K562 (cell line): Measurements from ENCODE around the gene FHIT. TPM values are rescaled to one million over a fixed set of nuclear protein-coding genes. Genes with fewer than 3 reads are reported as not detected.

Experiments
- ATAC-seq: fragments of 200-7000 bp; cut with Tn5 transposase; 3 replicates; pipeline ENCODE4 v1.9.1; 2020; ENCODE audit warnings: moderate library complexity
- BruUV-seq: library from RNA; stranded (reverse); fragments of 400-500 nt; replicated peaks from 2 replicates; lab custom pipeline; 2021; lab: Mats Ljungman, UMichigan
- CTCF ChIA-PET: fragments of 300-600 bp; formaldehyde crosslinking; extraction: SDS; loops from one replicate; lab custom pipeline; 2021; ENCODE audit warnings: low intra/inter-chr PET ratio; lab: Yijun Ruan, JAX
- POLR2A ChIA-PET: fragments of 300-600, 350-650 bp; sonication (Branson Sonifier 250); formaldehyde crosslinking; extraction: SDS; loops from one replicate; lab custom pipeline; 2021; ENCODE audit warnings: antibody characterized with exemption, inconsistent platforms; lab: Yijun Ruan, JAX
- DNase-seq, 4 experiments: peaks; one replicate each; pipeline versions ENCODE4 v3.0.0 to v3.0.0-alpha.2; 2011 to 2018; ENCODE audit warnings: low spot score in 3 of 4, mixed read lengths in 3 of 4; ENCODE audit errors: extremely low read depth in 1 of 4
- FAIRE-seq: peaks from 2 replicates; lab custom pipeline; 2011; peaks lifted over from hg19 to GRCh38; lab: Jason Lieb, UNC
- H2AFZ ChIP-seq: 2 replicates; pipeline ENCODE4 v1.6.0; 2011; ENCODE audit warnings: low read depth, low read length, control low read depth, inconsistent platforms
- H3K27ac ChIP-seq: fragments of 200-600 bp; 3 replicates; pipeline ENCODE4 v1.8.0; 2011; ENCODE audit warnings: low read depth, mild to moderate bottlenecking, control low read depth, inconsistent platforms, low read length, moderate library complexity, mixed read lengths; ENCODE audit errors: extremely low read depth
- H3K27me3 ChIP-seq, 2 experiments: fragments of 300-600 bp in 1 of 2; 2 replicates in 1 of 2; 3 replicates in 1 of 2; pipeline versions ENCODE4 v1.6.0 to v1.8.0; 2011; ENCODE audit warnings: inconsistent platforms in 2 of 2, low read length in 2 of 2, mild to moderate bottlenecking in 1 of 2, mixed read lengths in 1 of 2, moderate library complexity in 1 of 2; ENCODE audit not compliant: control insufficient read depth in 2 of 2, insufficient read depth in 2 of 2
- H3K36me3 ChIP-seq: fragments of 300-600 bp; 3 replicates; pipeline ENCODE4 v1.8.0; 2011; ENCODE audit warnings: mild to moderate bottlenecking, low read length, inconsistent platforms; ENCODE audit not compliant: control insufficient read depth, insufficient read depth
- H3K4me1 ChIP-seq, 2 experiments: fragments of 200-600 bp in 1 of 2; replicated peaks in 1 of 2; 2 replicates in 1 of 2; 3 replicates in 1 of 2; pipeline versions ENCODE4 v1.5.1 to v1.8.0; 2011; ENCODE audit warnings: inconsistent platforms in 2 of 2, low read length in 2 of 2, mild to moderate bottlenecking in 1 of 2, mixed read lengths in 1 of 2, moderate library complexity in 1 of 2; ENCODE audit not compliant: control insufficient read depth in 2 of 2, insufficient read depth in 2 of 2
- H3K4me2 ChIP-seq: 2 replicates; pipeline ENCODE4 v1.6.1; 2011; ENCODE audit warnings: low read length, control low read depth, inconsistent platforms, mixed read lengths; ENCODE audit not compliant: insufficient read depth
- H3K4me3 ChIP-seq: fragments of 200-600 bp; sonication (generic), shearing (Covaris generic); 2 replicates; pipeline ENCODE4 v1.5.1; 2016; ENCODE audit warnings: control low read depth, inconsistent platforms
- H3K79me2 ChIP-seq: fragments of 200-600 bp; 3 replicates; pipeline ENCODE4 v1.8.0; 2011; ENCODE audit warnings: low read length, inconsistent platforms; ENCODE audit not compliant: control insufficient read depth, insufficient read depth
- H3K9ac ChIP-seq, 2 experiments: 2 replicates each; pipeline versions ENCODE4 v1.6.0 to v1.6.1; 2011; ENCODE audit warnings: low read depth in 2 of 2, low read length in 2 of 2, control low read depth in 1 of 2, inconsistent platforms in 1 of 2, mild to moderate bottlenecking in 1 of 2, mixed read lengths in 1 of 2; ENCODE audit not compliant: insufficient read depth in 1 of 2
- H3K9me1 ChIP-seq: one replicate; pipeline ENCODE4 v1.6.0; 2011; ENCODE audit warnings: inconsistent platforms, mild to moderate bottlenecking, low read length, moderate library complexity; ENCODE audit not compliant: control insufficient read depth, insufficient read depth
- H3K9me3 ChIP-seq: replicated peaks from 2 replicates; pipeline ENCODE4 v1.5.1; 2011; ENCODE audit warnings: low read depth, low read length, inconsistent platforms; ENCODE audit not compliant: control insufficient read depth, insufficient read depth
- H4K20me1 ChIP-seq: replicated peaks from 2 replicates; pipeline ENCODE4 v1.6.1; 2011; ENCODE audit warnings: low read length, inconsistent platforms, mixed read lengths; ENCODE audit not compliant: control insufficient read depth, insufficient read depth
- TGIF2 ChIP-seq: sonication (generic); formaldehyde crosslinking; IDR thresholded peaks from 2 replicates; pipeline ENCODE4 v1.8.1; 2022; ENCODE audit warnings: mild to moderate bottlenecking, missing genetic modification reagents, moderate library complexity
- ZNF318 ChIP-seq, 2 experiments: fragments of 450-650 bp; IDR thresholded peaks; 2 replicates each; pipeline ENCODE4 v1.6.1; 2016; ENCODE audit warnings: mild to moderate bottlenecking in 2 of 2, borderline replicate concordance in 1 of 2, low read depth in 1 of 2, moderate library complexity in 1 of 2
- ZNF584 ChIP-seq: fragments of 200-800 bp; sonication (Bioruptor generic); IDR thresholded peaks from 2 replicates; pipeline ENCODE4 v1.6.1; 2016; ENCODE audit warnings: low read depth, mild to moderate bottlenecking, missing genetic modification characterization, missing compliant biosample characterization
- ZNF79 ChIP-seq: fragments of 250-450 bp; sonication (Bioruptor Pico); IDR thresholded peaks from 2 replicates; pipeline ENCODE4 v1.4.0; 2020; ENCODE audit warnings: low read depth, mild to moderate bottlenecking, moderate library complexity
- WGBS: fragments of 100-300 bp; shearing (Covaris generic); methylation state at CpG from one replicate; pipeline ENCODE4 v1.1.6; 2016; ENCODE audit warnings: low coverage, mixed read lengths; ENCODE audit not compliant: insufficient coverage; ENCODE audit errors: missing lambda C conversion rate; 5-methylcytosine and 5-hydroxymethylcytosine counted together
- in situ Hi-C: fragments of 300-500 bp; cut with MboI; formaldehyde crosslinking; loops from 4 replicates; pipeline ENCODE4 v1.15.0; 2018; ENCODE audit warnings: inconsistent platforms, mixed read lengths
- intact Hi-C: fragments of 100-400 bp; cut with micrococcal nuclease; formaldehyde crosslinking; loops from 2 replicates; pipeline ENCODE4 v1.14.2; 2022
- polyA plus RNA-seq, 8 experiments: library from polyadenylated mRNA; depleted of rRNA in 4 of 8; stranded (reverse) in 5 of 8; unstranded in 3 of 8; fragments of >200 nt; fragmentation: Nextera tagmentation in 2 of 8; fragmentation: Illumina TruSeq in 1 of 8; extraction: Ambion mirVana in 2 of 8; extraction: Trizol in 1 of 8; gene quantifications; 2 replicates each; pipeline versions ENCODE4 v1.2.1 to v1.2.3, GENCODE V29; 2011 to 2014; ENCODE audit warnings: inconsistent platforms in 1 of 8, missing spikeins in 1 of 8
- total RNA-seq, 7 experiments: library from RNA; depleted of rRNA in 6 of 7; stranded (reverse); fragments of >200 nt in 6 of 7; fragmentation: Illumina TruSeq in 2 of 7; extraction: Trizol in 2 of 7; gene quantifications; 2 replicates each; pipeline versions ENCODE4 v1.2.1 to v1.2.3, GENCODE V29; 2011 to 2021; ENCODE audit warnings: low replicate concordance in 1 of 7

Gene FHIT
- total and polyA plus RNA-seq, 9 of the 15 experiments (the other 6 are each of a cell fraction or from before 2014, with no cell fraction given) = 1.7 to 9.1 (median 4.3) TPM

- H2AFZ ChIP-seq = peak overlapping the region; percentile 79
- no TSS peak for BruUV-seq
- H3K9me1 ChIP-seq = no peaks in the 10 kb centered on the region
- POLR2A ChIA-PET = interaction anchor here (0.8 to 1.7 kb wide), 2 partner anchors 12 kb away, joined by 4 to 7 read pairs; no protein-coding TSS in a partner anchor
- no peaks in the 10 kb centered on the region for H3K27me3 ChIP-seq
- ATAC-seq = peak; percentile 20; the same call in 1 of the 3 replicates
- H3K27ac ChIP-seq = peak overlapping the region; percentile 44; the same call in 1 of the 3 replicates
- CTCF ChIA-PET = no interaction called here
- no peaks in the 10 kb centered on the region for H3K9me3 ChIP-seq
- no peak overlapping the region for H3K9ac ChIP-seq
- H3K36me3 ChIP-seq = no peaks in the 10 kb centered on the region
- H3K4me3 ChIP-seq = no peak overlapping the region
- intact Hi-C loops = no loop called here
- no peaks in the 10 kb centered on the region for H4K20me1 ChIP-seq
- no peaks in the 10 kb centered on the region for H3K79me2 ChIP-seq
- H3K4me2 ChIP-seq = no peak overlapping the region
- WGBS = 31% methylated on average over 8 of the region's 8 CpGs
- H3K4me1 ChIP-seq = peaks cover 0 to 20% of the 10 kb centered on the region in 2 experiments; a peak in 2 of 5 replicates
- TF ChIP-seq ZNF584 (CRISPR knock-in tag) (0 out of 2 replicates have a peak, but pooled peaks have one; percentile 32), TGIF2 (CRISPR knock-in tag) (no peak), ZNF79 (CRISPR knock-in tag) (no peak), ZNF318 (IDR thresholded peaks at IDR 0.05; ENCODE audit: borderline replicate concordance in 1 of 2, low read depth in 1 of 2) (no peak)
- TF ChIP-seq, all 486 proteins: peak for 1
- in situ Hi-C loops = no loop called here
- FAIRE-seq (no peak), DNase-seq (no peak)
Measured at GRCh38 chr3:60289341-60290121, 961.7 kb downstream of the FHIT start.
